Activated T-cell treated with anti-CD3 and anti-CD28 coated beads for 48 hours (primary cell): Measurements from ENCODE around the gene ARHGEF4.

ENCODE experiments used
- DNase-seq: peaks from one replicate; pipeline ENCODE4 v3.0.0-alpha.2; 2020; ENCODE audit warnings: low read depth

ARHGEF4 gene

DNA sequence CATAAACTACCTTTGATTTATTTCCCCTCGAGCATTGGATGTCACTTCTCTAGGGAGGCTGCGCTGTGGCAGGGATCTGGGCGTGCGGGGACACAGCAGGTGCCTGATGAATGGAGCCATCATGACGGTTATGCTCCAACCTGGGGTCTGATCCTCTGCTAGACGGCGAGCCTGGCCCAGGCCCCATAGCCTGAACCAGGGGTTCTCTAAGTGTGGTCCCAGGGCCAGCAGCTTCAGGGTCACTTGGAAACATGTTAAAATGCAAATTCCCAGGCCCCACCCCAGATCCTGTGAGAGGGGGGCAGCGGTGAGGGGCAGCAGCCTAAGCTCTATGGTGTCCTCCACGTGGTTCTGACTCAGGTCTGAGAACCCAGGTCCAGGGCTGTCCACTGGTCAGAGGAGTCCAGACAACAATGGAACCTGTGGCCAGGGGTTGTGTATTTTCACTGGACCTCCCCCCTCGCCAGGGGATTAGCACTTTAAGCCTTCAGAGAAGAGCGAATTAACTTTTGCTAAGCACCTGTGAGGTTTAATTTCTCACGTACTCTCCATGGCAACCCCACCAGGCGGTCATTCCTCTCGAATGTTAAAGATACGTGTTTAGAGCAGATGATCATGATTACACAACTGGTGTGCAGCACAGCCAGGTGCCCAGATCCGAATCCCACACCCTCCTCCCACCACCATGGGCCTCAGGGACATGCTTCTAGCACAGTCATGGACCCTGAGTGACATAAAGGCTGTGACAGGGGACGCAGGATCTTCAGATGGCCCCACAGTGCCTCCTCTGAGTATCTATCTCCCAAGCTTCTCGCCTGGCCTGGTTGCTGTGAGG, 1.6 kb upstream of the ARHGEF4 start:
- DNase-seq = no peak

DNA sequence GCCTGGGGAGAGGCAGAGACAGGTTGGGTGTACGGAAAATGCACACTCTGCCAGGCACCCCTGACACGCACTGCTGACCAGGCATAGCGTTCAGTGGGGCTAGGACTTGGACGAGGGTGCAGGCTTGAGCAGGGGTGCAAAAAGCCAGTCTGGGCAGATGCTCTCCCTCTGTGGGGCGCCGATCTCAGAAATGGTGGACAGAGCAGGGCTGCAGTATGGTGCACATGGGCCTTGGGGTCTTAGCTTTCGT, 1.0 kb upstream of the ARHGEF4 start:
- no peak for DNase-seq

DNA sequence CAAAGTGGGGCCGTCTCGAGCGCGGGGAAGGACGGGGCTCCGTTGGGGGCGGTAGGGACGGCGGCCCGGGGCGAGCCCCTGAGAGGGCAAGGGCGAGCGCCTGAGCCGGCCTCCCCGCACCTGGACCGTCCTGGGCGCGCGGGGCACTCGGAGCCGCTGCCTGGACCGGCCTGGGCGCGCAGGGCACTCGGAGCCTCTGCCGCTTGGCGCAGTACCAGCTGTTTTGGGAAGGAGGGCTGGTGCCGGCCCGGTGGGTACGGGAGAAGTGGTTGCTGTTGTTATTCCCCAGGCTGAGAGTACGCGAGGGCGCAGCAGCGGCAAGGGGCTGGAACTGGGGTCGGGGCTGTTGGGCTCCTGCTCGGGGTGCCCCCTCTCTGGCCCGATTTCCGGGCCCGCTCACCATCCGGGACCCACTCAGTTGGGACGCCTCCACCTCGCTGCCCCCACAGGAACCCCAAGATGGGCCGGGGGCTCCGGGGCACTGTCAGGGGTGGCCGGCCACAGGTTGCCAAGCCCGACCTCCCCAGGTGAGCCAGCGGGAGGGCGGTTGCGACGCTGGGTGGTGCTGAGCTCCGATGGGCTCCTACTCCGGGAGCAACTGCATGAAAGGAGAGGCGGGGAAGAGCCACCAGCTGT, 579 bp downstream of the ARHGEF4 start:
- no peak for DNase-seq

DNA sequence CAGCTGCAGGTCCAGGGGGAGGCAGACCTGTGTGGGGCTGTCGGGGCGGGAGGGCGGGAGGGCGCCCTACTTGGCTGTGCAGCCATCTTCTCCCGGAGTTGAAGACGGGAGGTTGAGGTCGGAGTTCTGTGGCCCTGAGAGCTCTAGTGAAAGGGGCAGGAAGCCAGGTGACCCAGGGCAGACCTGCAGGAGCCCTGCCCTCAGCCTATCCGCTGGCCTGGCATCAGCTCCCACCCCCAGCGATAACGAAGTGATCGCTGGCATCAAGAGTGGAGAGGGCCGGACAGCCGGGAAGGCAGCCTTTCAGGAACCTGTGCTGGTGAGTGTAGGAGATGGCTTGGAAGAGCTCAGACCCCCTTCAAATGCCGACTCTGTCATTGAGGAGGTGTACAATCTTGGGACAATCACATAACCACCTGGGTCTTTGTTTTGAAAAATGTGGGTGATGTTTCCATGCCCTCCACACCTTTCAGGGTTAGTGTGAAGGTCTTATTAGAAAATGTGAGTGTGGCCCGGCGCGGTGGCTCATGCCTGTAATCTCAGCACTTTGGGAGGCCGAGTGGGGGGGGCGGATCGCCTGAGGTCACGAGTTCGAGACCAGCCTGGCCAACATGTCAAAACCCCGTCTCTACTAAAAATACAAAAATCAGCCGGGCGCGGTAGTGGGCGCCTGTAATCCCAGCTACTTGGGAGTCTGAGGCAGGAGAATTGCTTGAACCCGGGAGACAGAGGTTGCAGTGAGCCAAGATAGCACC, 1.3 kb downstream of the ARHGEF4 start:
- no peak for DNase-seq

DNA sequence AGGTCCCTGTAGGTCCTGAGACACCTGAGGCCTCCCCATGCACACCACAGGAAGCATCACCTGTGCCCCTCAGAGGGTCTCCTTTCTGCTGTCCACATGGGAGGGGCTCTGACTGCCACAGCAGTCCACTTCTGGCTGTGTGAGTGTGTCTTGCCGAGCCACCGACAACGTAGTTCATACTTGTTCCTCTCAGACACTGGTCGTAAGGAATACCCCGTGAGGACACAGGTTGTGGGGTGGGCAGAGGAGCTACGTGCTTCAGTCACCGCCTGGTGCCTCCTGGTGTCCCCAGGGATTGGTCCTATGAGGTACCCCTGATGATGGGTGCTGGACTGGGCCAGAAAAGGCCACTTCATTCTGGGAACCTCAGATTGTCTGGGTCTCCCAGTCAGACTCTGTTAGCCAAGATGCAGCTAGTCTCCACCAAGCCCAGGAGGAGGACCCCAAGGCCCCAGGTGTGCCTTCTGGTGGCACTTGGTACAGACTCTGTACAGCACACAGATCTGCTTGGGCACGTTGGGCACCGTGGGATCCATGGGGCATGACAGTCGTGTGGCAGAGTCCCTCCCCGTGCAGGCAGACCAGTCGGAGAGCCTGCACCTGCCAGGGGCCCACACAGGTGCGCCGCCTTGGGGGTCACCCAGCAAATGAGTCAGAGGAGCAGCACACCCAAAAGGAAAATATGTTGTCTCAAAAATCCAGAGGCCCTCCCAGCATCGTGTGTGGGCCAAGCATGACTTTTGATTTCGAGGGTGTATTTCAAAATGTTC, 2.5 kb downstream of the ARHGEF4 start:
- no peak for DNase-seq

DNA sequence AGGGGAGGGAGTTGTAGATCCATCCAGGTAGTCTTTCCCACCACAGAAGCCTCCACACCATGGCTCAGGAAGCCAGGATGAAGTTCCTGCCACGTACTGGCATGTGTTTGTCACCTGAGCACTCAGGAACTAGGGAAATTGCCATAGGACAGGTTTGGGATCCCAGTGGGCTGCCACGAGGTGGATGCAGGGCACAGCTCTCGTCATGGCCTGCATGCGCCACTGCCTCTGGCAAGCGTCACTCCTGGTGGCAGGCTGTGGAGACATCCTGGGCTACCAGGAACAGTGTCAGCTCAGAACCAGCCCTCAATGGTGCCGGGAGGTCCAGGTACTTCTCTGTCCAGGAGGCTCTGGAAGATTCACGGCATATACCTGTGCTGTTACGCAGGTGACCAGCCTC, 3.8 kb downstream of the ARHGEF4 start:
- DNase-seq = no peak

DNA sequence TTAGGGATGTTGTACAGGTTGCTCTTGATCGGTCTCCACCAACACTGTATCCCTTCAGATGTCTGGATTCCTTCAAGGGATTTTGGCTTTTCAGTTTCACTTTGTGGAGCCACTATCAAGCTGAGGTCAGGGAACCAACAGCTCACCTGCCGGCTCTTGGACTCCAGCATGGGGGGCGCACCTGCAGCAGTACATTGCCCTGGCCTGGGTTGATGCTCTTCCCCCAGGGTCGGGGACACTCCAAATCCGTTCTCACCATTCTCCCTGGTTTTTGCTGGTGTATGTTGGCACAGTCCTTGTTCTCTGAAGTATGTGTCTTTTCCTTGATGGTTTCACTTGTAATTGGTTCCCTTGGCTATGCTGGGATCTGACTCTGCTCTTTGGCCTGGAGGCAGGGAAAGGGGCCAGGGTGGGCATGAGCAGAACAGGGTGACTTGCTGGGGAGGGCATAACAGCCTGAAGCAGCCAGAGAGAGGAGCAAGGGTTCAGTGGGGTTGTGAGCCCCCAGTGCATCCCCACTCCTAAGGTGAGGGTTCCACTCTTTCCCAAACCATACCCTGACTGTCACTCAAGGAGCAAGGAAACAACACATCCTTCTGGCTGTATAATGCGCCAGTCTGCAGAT, 5.1 kb downstream of the ARHGEF4 start:
- DNase-seq = no peak

DNA sequence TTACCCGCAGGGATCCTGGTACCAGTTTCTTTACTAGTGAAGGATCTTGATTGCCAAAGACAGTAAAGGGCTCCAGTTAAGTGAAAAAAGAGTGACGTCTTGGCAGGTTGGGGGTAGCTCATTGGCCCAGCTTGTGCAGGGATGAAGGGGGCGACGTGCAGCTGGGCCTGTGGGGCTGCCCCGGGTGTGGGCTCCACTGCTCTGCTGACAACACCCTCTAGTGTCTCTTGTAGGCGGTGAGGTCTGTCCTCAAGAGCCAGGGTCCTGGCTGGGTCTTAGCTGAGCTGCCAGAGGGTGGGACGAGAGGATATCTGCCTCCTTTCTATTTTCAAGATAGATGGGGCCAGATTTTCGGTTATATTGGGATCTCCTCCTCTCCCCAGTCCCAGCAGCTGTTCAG, 6.1 kb downstream of the ARHGEF4 start:
- DNase-seq = no peak

DNA sequence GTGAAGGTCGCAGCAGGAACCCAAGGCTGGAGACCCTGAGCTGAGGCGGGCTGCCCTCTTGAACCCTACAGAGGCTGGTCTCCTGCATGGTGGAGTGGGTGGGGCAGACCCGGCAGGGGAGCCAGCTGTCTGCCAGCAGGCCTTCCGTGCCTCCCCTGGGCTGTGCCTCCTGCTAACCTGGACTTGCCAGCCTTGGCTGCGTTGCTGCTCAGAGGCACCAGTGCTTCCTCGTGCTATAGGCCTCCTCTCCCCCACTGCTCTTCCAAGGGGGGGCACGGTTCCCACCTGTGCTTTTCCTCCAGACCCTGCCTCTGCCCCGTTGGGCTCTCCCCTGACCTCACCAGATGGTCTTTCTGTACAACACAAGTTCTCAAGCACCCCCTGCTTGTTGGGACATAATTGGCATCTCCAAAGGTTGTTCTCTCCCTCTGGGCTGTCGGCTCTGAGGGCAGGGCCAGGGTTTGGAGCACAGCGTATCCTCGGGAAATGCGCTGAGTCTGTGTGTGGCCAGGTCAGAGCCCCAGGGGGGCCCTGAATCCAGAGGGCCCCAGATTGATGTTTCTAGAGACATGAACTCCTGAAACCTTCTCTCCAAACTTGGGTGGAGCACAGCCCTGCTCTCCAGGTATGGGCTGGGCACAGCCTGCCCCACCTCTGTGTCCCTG, 6.7 kb downstream of the ARHGEF4 start:
- no peak for DNase-seq

DNA sequence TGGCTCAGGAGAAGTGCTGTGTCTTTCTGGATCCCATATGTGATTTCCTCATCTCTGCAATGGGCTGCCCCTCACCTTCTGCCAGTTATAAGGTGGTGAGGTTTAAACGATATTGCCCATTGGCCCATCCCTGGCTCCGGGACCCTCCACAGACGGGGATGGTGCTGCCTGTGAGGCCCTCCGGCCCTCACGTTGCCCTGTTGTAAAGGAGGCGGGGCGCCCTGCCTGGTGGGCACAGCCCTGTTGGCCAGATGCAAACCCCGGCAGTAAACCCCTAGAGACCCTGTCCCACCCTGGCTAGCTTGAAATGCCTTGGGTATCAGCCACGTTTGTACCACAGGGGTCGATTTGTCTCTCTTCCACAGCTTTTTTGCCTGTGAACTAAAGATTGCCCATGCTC, 7.4 kb downstream of the ARHGEF4 start:
- no peak for DNase-seq

DNA sequence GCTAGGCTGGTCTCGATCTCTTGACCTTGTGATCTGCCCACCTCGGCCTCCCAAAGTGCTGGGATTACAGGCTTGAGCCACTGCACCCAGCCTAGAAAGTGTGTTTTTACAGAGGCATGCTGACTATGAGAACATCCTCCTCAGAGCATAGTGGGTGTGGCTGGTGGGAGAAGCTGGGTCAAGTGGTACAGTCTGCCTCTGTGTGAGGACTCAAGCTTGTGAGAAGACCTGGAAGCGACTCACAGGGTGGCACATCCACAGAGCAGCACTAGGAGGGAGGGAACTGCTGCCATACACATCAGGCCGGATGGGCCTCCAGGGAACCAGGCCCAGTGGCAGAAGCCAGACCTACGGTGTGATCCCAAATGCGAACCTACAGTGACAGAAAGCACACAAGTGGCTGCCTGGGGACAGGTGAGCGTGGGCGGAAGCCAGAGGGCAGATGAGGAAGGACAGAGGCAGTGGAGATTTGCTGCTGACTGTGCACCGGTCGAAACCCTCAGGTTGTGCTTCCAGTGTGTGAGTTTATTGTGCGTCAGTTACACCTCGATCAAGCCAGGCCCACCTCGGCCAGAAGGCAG, 8.9 kb downstream of the ARHGEF4 start:
- DNase-seq = no peak

DNA sequence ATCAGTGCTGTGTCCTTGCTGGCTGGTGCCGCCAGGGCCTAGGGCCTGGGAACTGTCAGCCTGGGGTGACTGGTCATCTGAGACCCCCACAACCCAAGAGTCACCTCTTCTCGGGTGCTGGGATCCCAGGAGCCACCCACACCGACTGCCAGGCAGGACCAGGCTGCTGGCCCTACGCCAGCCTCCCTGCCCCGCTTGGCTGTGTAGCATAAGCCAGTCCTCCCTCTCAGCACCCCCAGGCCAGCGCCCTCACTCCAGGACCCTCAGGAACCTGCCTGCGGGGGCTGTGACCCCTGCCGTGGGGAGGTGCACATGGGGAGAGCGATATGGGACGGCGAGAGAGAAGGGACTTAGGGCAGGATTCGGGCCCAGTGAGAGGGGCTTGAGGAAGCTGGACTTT, 9.5 kb downstream of the ARHGEF4 start:
- no peak for DNase-seq

DNA sequence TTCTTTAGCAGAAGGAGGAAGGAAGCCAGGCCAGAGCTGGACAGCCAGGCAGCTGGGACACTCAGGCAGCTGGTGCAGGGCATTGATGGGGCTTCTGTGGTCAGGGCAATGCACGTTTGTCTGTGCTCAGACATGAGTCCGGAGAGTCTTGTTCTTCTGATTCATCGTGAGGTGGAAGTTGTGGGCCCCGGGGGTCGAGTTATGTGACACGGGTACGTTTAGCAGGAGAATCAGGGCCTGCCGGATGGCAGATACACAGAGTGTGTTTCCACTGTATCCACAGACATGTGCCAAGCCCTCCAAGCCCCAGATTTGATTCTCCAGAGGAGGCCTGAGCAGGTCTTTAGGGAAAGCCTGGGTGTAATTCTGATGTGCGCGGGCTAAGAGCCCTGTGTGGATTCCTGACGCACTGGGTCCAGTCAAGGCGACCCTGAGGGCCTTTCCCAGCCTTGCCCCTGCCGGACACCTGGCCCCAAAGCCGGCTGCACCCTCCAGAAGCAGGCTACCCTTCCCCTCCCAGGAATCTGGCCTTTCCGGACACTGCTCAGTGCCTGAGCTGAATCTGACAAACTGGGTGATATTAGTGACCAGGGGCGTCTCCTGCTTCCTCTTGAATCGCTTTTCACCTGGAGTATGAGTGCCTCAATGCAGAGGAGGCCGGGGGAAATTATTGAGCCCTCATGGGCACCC, 10.1 kb downstream of the ARHGEF4 start:
- DNase-seq = no peak

DNA sequence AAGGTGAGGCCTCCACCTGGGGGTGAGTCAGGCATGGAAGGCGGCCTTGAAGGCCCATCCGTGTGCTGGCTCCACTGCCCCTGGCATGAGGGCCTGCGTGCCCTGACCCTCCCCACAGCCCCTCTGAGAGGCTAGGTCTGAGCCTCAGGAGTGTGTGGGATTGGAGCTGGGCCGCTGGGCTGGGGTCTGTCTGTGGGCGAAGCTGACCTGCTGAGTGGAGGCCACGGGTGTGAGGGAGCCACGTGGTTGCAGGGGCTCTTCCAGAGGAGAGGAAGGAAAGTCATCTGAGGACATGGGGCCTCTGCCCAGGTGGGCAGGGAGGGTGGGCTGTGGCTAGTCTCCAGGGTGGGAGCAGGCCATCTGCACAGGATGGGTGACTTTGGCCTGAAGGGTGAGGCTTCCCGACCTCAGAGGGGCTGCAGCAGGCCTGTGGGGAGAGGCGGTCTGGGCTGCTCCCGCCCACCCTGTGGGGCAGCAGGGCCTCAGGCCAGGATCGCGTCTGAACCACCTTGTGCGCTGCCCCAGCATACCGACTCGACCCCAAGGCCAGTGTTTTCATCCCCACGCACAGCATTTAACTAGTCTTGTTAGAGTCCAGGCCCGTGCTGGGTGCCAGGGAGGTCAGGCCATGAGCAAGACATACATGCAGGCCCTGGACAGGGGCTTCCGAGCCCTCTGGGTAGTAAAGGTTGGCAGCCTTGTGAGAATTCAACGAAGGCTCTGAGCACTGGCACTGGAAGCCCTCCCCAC, 11.2 kb downstream of the ARHGEF4 start:
- DNase-seq = no peak

DNA sequence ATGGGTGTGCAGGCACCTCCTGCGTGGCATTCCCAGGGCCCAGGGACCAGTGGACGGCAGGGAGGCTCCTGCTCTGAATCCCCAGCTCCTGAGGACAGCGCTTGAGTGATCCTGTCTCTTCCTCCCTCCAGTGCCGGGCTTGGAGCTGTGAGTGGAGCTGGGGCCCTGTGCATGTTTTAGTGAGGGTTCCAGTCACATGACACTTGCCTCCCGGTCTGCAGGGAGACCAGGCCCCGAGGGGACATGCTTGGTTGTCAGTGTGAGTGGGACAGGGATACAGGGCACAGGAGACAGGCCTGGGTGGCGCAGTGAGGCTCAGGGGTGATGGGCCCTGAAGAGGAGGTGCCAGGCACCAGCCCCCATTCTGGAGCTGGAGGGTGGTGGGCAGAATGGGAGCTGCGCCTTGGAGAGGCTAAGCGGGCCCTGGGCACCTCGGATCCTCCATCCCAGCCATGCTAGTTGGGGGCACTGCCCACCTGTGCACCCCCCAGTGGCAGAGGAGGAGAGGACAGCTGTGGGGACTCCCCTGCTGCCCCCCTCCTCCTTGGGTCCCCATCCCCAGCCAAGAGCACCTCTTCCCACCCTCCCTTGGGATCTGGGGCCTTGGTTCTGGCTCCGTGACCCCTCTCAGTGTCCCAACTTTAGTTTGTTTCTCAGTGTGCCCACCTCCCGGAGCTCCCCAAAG, 12.0 kb downstream of the ARHGEF4 start:
- no peak for DNase-seq

DNA sequence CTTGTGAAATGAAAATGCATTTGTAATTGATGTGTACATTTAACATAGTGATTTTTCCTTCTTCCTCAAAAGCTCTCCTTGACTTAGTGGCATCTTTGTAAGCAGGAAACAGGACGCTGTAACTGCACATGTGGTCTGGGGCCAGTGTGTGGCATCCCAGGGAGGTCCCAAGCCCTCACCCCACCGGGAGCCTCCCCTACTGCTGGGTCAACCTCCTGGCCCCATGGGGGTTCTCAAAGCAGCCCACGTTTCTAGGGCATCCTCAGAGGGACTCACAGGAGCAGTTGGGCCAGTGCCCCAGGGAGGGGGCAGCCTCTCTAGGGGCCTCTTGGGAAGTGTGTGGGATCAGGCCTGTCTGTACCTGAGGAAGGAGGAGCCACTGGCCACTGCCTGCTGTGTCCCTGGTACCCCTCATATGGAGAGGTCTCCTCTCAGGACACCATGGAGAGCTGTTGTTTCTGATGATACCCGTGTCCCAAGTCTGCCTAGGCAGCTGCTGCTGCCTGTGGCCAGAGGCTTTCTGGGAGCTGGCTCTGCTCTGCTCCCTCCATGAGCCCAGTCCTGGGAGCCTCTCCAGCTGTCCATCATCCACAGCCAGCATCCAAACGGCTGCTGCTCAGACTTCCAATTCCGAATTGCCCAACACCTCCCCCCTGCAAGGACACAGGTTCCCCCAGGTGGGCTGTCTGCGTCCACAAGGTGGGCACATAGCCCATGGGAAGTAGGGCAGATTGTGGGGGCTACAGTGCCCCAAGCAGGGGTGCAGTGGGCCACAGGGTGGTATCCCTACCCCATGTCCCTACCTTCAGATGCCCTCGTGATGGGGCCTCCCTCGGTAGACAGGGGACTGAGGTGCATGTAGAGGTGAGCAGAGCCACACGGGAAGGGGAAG, 13.4 kb downstream of the ARHGEF4 start:
- no peak for DNase-seq

DNA sequence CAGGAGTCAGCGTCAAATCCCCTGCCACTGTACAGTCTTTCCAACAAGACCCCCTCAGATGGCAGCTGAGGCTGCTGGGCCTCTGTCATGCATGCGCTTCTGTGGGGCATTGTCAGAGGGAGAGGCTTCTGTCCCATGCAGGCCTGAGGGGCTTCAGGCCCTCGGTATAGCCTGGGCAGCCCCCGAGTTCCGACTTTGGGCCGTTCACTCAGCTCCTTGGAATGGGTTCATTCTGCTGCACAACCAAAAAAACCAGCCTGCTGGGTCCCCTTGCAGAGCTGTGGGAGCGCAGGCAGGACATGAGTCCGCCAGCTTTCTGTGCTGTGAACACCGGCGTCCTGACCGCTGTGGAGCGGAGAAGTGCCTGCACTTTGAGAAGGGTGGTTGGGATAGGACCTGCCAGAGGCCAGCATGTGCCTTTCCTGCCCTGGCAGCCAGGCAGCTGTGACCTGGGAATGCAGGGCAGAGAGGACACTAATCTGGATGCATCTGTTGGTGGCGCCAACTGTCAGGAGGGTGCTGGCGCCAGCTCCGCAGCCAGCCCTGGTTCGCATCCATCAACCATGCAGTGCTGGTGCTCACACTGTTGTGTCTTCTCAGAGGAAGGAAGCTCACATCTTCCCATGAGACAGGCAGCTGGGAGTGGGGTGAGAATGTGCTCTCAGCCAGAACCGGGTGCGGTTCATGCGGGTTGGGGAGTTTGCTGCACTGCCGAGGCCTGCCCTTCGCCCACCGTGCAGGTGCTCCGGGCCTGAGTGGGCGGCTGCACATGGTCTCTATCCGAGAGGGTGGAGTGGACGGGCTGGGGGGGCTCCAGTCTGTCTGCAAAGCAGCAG, 14.3 kb downstream of the ARHGEF4 start:
- no peak for DNase-seq
